Cardiac muscle cell (in vitro differentiated cells and primary cell): Measurements from ENCODE around the gene SPOCK3. TPM values are rescaled to one million over a fixed set of nuclear protein-coding genes. Genes with fewer than 3 reads are reported as not detected.
"Not testable (repeated sequence)": the region's sequence is repeated elsewhere in the genome, so short reads cannot be mapped to it uniquely, and the experiment has no call there.

Experiments used
- DNase-seq, 2 donors: peaks; one replicate each; pipeline versions ENCODE4 v3.0.0 to v3.0.0-alpha.2; 2010 to 2017; ENCODE audit warnings: low read depth in 1 of 2, low spot score in 1 of 2
- H3K27ac ChIP-seq: fragments of 200-600 bp; sonication (generic); 2 replicates; pipeline ENCODE4 v1.5.1; 2016
- H3K27me3 ChIP-seq: fragments of 200-600 bp; sonication (generic); 2 replicates; pipeline ENCODE4 v1.6.0; 2016; ENCODE audit warnings: control low read depth
- H3K36me3 ChIP-seq: fragments of 200-600 bp; sonication (generic); 2 replicates; pipeline ENCODE4 v1.5.1; 2016; ENCODE audit warnings: control low read depth
- H3K4me1 ChIP-seq: fragments of 200-600 bp; sonication (generic); 2 replicates; pipeline ENCODE4 v1.8.1; 2017; ENCODE audit warnings: low read depth, mild to moderate bottlenecking, mixed run types
- H3K4me3 ChIP-seq: fragments of 200-600 bp; sonication (generic); 2 replicates; pipeline ENCODE4 v1.5.1; 2016; ENCODE audit warnings: mild to moderate bottlenecking
- H3K9me3 ChIP-seq: fragments of 200-600 bp; sonication (generic); 2 replicates; pipeline ENCODE4 v1.5.1; 2017; ENCODE audit warnings: low read depth, mild to moderate bottlenecking, control low read depth
- polyA plus RNA-seq: library from polyadenylated mRNA; unstranded; fragments of >200 nt; fragmentation: Nextera tagmentation; extraction: Ambion mirVana; gene quantifications from 2 replicates; pipeline ENCODE4 v1.2.1, GENCODE V29; 2016
- total RNA-seq: library from RNA; depleted of rRNA; stranded (reverse); fragments of >200 nt; gene quantifications from 2 replicates; pipeline ENCODE4 v1.2.3, GENCODE V29; 2016
- TF ChIP-seq, protein P1 (sequence below): IDR thresholded peaks from 2 replicates; pipeline ENCODE4 v1.5.1; 2012; ENCODE audit warnings: low read depth, mild to moderate bottlenecking, low read length

The SPOCK3 gene
- total and polyA plus RNA-seq, 2 experiments from 2014 or later: 1.3 to 4.6 TPM

DNA sequence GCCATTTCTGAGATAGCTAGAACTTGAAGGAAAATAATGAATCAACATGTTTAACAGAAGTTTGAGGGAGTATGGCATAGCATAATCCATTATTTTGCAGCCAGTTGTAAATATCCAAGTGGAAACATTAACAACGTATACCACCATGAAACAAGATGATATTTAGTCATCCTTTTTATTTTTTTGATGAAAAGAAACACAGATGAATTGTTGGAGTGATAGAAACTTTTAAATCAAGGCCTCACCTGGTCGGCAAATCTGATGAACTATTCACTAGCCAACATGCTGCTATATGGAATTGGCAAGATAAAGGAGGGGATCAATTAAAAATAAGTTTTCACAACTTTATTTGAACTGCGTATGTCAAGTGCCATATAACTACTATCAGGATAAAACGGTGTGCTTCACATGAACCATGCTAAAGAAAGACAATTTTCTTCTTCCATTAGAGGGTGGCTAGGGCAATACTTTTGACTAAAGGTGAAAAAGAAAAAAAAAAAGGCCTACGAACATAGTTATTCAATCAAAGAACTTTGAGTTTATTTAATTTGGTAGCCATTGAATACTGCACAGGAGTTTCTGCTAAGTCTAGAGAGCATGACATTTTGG is 510.7 kb downstream of the SPOCK3 start:
- Histone ChIP-seq H3K36me3 (no peaks in the 10 kb centered on the region), H3K27ac (no peak overlapping the region), H3K27me3 (no peaks in the 10 kb centered on the region), H3K9me3 (no peaks in the 10 kb centered on the region), H3K4me1 (no peaks in the 10 kb centered on the region), H3K4me3 (no peak overlapping the region)
- TF ChIP-seq, protein P1, sequence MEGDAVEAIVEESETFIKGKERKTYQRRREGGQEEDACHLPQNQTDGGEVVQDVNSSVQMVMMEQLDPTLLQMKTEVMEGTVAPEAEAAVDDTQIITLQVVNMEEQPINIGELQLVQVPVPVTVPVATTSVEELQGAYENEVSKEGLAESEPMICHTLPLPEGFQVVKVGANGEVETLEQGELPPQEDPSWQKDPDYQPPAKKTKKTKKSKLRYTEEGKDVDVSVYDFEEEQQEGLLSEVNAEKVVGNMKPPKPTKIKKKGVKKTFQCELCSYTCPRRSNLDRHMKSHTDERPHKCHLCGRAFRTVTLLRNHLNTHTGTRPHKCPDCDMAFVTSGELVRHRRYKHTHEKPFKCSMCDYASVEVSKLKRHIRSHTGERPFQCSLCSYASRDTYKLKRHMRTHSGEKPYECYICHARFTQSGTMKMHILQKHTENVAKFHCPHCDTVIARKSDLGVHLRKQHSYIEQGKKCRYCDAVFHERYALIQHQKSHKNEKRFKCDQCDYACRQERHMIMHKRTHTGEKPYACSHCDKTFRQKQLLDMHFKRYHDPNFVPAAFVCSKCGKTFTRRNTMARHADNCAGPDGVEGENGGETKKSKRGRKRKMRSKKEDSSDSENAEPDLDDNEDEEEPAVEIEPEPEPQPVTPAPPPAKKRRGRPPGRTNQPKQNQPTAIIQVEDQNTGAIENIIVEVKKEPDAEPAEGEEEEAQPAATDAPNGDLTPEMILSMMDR: no peak
- DNase-seq: no peak

DNA sequence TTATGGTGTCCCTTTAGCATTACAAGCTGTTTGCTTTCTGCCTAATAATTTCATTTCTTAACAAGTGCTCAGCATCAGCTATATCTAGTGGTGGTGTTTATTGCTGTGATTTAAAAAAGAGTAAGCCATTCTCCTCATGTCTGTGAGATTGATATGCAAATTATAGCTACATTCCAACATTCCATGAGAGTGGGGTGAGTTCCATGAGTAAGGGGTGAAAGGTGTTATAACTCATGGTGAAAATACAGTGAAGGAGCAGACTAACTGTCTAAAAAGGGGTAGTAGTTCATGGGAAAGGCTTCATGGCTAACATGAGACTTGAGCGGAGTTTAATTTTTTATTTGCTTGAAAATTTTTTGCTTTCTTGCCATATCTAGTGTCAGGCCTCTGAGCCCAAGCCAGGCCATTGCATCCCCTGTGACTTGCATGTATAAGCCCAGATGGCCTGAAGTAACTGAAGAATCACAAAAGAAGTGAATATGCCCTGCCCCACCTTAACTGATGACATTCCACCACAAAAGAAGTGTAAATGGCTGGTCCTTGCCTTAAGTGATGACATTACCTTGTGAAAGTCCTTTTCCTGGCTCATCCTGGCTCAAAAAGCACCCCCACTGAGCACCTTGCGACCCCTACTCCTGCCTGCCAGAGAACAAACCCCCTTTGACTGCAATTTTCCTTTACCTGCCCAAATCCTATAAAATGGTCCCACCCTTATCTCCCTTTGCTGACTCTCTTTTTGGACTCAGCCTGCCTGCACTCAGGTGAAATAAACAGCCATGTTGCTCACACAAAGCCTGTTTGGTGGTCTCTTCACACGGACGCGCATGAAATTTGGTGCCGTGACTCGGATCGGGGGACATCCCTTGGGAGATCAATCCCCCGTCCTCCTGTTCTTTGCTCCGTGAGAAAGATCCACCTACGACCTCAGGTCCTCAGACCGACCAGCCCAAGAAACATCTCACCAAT is 518.3 kb downstream of the SPOCK3 start:
- not testable (repeated sequence) for H3K36me3 ChIP-seq, DNase-seq, H3K9me3 ChIP-seq, H3K4me1 ChIP-seq, H3K27me3 ChIP-seq, H3K4me3 ChIP-seq, H3K27ac ChIP-seq

DNA sequence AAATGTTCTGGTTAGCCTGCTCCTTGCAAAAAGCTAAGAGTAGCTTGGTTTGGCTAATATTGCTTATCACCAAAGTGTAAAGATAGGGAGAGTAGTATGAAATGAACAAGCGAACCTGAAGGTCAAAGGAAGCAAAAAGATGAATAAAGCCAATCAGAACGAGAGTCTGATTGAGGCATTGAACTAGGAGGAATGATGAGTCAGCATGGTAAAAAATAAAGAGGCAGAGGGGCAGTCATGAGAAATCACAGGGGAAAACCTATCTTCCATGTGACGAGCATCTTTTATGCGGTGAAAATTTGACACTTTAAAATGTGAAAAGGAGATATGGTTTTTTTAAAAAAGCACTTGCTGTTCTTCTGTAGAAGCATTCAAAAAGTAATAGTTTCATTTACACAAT is 533.7 kb downstream of the SPOCK3 start:
- TF ChIP-seq, protein P1: no peak

DNA sequence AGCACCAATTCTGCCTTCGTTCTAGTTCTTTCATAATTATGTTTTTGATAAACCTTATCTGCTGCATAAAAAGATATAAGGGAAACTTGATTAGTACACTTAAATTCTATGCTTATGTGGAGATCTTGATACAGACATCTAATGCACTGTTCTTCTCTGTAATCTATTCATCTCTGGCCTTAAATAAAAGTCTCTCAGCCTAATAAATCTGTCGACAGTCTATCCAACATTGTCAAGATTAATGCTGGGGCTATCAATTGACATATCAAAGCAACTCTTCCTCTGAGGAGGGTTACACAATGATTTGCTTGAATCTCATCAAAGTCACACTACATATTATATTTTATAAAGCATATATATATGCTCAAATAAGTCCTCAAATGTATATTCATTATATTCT is 545.5 kb downstream of the SPOCK3 start:
- no peak for DNase-seq
- H3K4me3 ChIP-seq: no peak overlapping the region

More for the DNA sequence above, 533.7 kb downstream of the SPOCK3 start:
- Histone ChIP-seq H3K9me3 (no peaks in the 10 kb centered on the region), H3K36me3 (no peaks in the 10 kb centered on the region), H3K4me3 (no peak overlapping the region), H3K27me3 (no peaks in the 10 kb centered on the region), H3K27ac (no peak overlapping the region), H3K4me1 (no peaks in the 10 kb centered on the region)
- DNase-seq: no peak

DNA sequence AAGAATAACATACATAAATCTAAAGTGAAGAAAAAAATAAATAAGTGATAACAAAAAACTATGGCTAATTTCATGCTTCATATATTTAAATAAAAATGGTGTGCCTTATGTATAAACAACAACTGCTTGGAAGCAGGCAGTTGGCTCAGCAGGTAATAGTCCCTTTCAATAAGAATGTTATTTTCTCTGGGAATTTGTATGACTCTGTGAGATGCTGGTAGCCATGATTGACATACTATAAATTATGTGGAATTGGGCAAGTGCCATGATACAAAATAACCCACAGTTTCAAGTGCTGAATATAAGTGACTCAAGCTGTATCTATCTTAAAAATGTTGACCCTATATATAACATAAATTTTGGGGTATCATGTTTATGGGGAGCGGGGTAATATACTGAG is 546.5 kb downstream of the SPOCK3 start:
- Histone ChIP-seq H3K36me3 (no peaks in the 10 kb centered on the region), H3K27me3 (no peaks in the 10 kb centered on the region), H3K4me1 (no peaks in the 10 kb centered on the region), H3K4me3 (no peak overlapping the region), H3K27ac (no peak overlapping the region), H3K9me3 (no peaks in the 10 kb centered on the region)
- no peak for DNase-seq
- TF ChIP-seq, protein P1: no peak

More for the DNA sequence above, 545.5 kb downstream of the SPOCK3 start:
- TF ChIP-seq, protein P1: no peak
- Histone ChIP-seq H3K4me1 (no peaks in the 10 kb centered on the region), H3K36me3 (no peaks in the 10 kb centered on the region), H3K9me3 (no peaks in the 10 kb centered on the region), H3K27ac (no peak overlapping the region), H3K27me3 (no peaks in the 10 kb centered on the region)
